ENCODE results near the gene ATP8A2.

The ATP8A2 gene

DNA sequence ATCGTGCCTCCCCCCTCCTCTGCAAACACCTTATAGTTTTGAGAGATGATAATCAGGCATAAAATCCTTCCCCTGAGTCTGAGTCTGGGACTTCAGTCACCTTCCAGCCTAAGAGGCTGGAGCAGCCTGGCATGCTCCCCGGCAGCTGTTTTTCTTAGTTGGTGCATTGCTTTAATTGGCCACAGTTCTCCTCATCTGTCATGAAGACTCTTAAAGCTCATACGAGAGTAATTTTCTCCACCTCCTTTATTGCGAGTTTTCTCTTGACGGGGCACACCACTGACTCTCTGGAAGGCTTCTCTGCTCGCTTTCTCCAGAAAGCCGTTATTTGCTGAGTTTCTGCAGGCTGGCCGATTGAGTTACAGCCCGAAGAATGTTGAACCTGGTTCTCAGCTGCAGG lies 310.5 kb downstream of the ATP8A2 start:
- no peaks in the 10 kb centered on the region for H3K36me3 ChIP-seq (ENCODE audit: control insufficient read depth, insufficient read depth, low read length)
- H3K27ac ChIP-seq (ENCODE audit: low read depth, low read length) = no peak overlapping the region

DNA sequence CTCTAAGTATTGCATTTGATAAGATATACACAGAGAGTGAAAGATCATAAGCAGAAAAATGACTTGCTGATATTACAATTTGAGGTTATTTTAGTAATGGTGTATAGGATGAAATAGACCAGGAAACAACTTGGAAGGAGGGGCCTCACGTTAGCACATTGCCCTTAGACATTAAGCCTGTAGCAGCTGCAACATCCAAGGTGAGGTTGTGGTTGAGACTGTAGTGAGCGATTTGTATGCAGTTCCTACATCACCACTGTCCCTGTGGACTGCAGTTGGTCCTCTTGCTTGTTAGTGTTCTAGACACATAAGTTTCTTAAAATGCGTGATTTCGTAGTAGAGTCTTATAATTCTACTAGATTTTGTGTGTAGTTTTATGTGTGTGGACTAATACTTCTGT lies 311.3 kb downstream of the ATP8A2 start:
- H3K9ac ChIP-seq (ENCODE audit: low read depth, low read length) = no peak overlapping the region
- H3K36me3 ChIP-seq (ENCODE audit: control insufficient read depth, insufficient read depth, low read length) = no peaks in the 10 kb centered on the region
- no peak overlapping the region for H3K4me3 ChIP-seq (ENCODE audit: low read depth, low read length)
- no peaks in the 10 kb centered on the region for H3K9me3 ChIP-seq (ENCODE audit: control insufficient read depth, insufficient read depth, low read length)
- H3K27ac ChIP-seq (ENCODE audit: low read depth, low read length) = no peak overlapping the region
- H3K27me3 ChIP-seq (ENCODE audit: control insufficient read depth, insufficient read depth, low read length) = no peaks in the 10 kb centered on the region
- H3K4me1 ChIP-seq (ENCODE audit: control insufficient read depth, insufficient read depth, low read length) = no peaks in the 10 kb centered on the region

More for the DNA sequence above, 310.5 kb downstream of the ATP8A2 start:
- Histone ChIP-seq H3K9me3 (ENCODE audit: control insufficient read depth, insufficient read depth, low read length) (no peaks in the 10 kb centered on the region), H3K27me3 (ENCODE audit: control insufficient read depth, insufficient read depth, low read length) (no peaks in the 10 kb centered on the region), H3K9ac (ENCODE audit: low read depth, low read length) (no peak overlapping the region), H3K4me1 (ENCODE audit: control insufficient read depth, insufficient read depth, low read length) (no peaks in the 10 kb centered on the region), H3K4me3 (ENCODE audit: low read depth, low read length) (no peak overlapping the region)

- Histone ChIP-seq H3K9me3 (ENCODE audit: control insufficient read depth, insufficient read depth, low read length) (no peaks in the 10 kb centered on the region), H3K27ac (ENCODE audit: low read depth, low read length) (no peak overlapping the region), H3K27me3 (ENCODE audit: control insufficient read depth, insufficient read depth, low read length) (no peaks in the 10 kb centered on the region), H3K36me3 (ENCODE audit: control insufficient read depth, insufficient read depth, low read length) (no peaks in the 10 kb centered on the region), H3K9ac (ENCODE audit: low read depth, low read length) (no peak overlapping the region), H3K4me3 (ENCODE audit: low read depth, low read length) (no peak overlapping the region), H3K4me1 (ENCODE audit: control insufficient read depth, insufficient read depth, low read length) (no peaks in the 10 kb centered on the region)
Observed at GRCh38 chr13:25683662-25684370, 312.0 kb downstream of the ATP8A2 start.

- Histone ChIP-seq H3K4me1 (ENCODE audit: control insufficient read depth, insufficient read depth, low read length) (no peaks in the 10 kb centered on the region), H3K9me3 (ENCODE audit: control insufficient read depth, insufficient read depth, low read length) (no peaks in the 10 kb centered on the region), H3K27ac (ENCODE audit: low read depth, low read length) (no peak overlapping the region), H3K36me3 (ENCODE audit: control insufficient read depth, insufficient read depth, low read length) (no peaks in the 10 kb centered on the region), H3K9ac (ENCODE audit: low read depth, low read length) (no peak overlapping the region), H3K4me3 (ENCODE audit: low read depth, low read length) (no peak overlapping the region), H3K27me3 (ENCODE audit: control insufficient read depth, insufficient read depth, low read length) (no peaks in the 10 kb centered on the region)
Observed at GRCh38 chr13:25684491-25684890, 312.7 kb downstream of the ATP8A2 start.

- no peaks in the 10 kb centered on the region for H3K27me3 ChIP-seq (ENCODE audit: control insufficient read depth, insufficient read depth, low read length)
- no peak overlapping the region for H3K4me3 ChIP-seq (ENCODE audit: low read depth, low read length)
- no peak overlapping the region for H3K27ac ChIP-seq (ENCODE audit: low read depth, low read length)
- no peaks in the 10 kb centered on the region for H3K4me1 ChIP-seq (ENCODE audit: control insufficient read depth, insufficient read depth, low read length)
- H3K36me3 ChIP-seq (ENCODE audit: control insufficient read depth, insufficient read depth, low read length) = no peaks in the 10 kb centered on the region
- no peaks in the 10 kb centered on the region for H3K9me3 ChIP-seq (ENCODE audit: control insufficient read depth, insufficient read depth, low read length)
- no peak overlapping the region for H3K9ac ChIP-seq (ENCODE audit: low read depth, low read length)
Observed at GRCh38 chr13:25686831-25687470, 315.2 kb downstream of the ATP8A2 start.

DNA sequence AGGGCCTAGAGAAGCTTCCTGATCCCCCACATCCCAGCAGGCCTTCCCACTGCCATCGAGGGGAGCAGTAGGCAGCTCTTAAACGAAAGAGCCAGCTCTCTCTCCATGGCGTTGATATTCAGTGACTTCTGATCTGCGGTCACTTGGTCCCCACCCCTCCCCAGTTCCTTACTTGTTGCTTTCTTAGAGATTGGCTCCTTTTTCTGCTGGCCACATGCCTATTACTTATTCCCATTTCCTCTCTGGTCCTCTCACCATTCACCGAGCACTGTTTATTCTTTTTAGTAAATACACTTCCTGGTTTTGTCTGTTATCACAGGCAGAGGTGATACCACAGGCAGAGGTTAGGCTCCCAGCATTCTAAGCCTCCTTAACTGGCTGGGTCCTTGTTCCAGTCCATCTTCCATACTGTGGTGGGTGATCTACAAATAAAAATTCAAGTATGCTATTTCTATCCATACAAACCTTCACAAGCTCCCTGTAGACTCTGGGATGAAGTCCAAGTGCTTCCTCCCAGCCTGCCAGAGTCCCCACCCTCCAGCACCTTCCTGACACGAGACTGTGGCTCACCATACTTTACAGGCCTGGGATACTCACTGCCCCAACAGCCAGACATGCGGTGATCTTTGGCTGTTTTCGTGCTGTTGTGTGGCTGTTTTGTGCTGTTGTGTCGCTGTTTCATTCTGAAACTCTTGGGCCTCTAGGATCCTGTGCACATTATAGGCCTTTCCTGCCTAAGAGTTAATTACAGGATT lies 315.9 kb downstream of the ATP8A2 start:
- H3K27me3 ChIP-seq (ENCODE audit: control insufficient read depth, insufficient read depth, low read length) = no peaks in the 10 kb centered on the region
- no peaks in the 10 kb centered on the region for H3K36me3 ChIP-seq (ENCODE audit: control insufficient read depth, insufficient read depth, low read length)
- H3K4me3 ChIP-seq (ENCODE audit: low read depth, low read length) = no peak overlapping the region
- no peaks in the 10 kb centered on the region for H3K9me3 ChIP-seq (ENCODE audit: control insufficient read depth, insufficient read depth, low read length)
- no peak overlapping the region for H3K9ac ChIP-seq (ENCODE audit: low read depth, low read length)
- no peaks in the 10 kb centered on the region for H3K4me1 ChIP-seq (ENCODE audit: control insufficient read depth, insufficient read depth, low read length)
- H3K27ac ChIP-seq (ENCODE audit: low read depth, low read length) = no peak overlapping the region

DNA sequence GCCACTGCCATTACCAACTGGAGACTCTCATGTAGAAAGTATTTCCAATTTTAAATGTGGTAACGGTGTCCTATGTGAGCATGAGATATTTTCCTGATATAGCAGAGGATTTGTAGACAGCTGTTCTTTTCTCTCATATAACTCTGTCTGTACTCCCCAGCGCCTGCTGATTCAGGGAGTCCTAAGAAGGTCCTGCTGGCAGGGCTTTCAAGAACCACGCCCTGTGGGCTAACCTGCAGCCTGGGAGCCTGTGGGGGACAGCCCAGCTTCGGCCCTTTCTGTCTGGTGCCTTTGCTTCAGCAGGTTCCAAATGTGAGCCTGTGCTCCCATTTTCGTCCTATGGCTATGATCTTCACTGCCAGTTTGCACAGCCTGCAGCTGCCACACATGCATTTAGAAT lies 316.8 kb downstream of the ATP8A2 start:
- H3K27me3 ChIP-seq (ENCODE audit: control insufficient read depth, insufficient read depth, low read length) = no peaks in the 10 kb centered on the region
- H3K36me3 ChIP-seq (ENCODE audit: control insufficient read depth, insufficient read depth, low read length) = no peaks in the 10 kb centered on the region
- H3K27ac ChIP-seq (ENCODE audit: low read depth, low read length) = no peak overlapping the region
- no peaks in the 10 kb centered on the region for H3K9me3 ChIP-seq (ENCODE audit: control insufficient read depth, insufficient read depth, low read length)
- no peak overlapping the region for H3K9ac ChIP-seq (ENCODE audit: low read depth, low read length)
- H3K4me3 ChIP-seq (ENCODE audit: low read depth, low read length) = no peak overlapping the region
- H3K4me1 ChIP-seq (ENCODE audit: control insufficient read depth, insufficient read depth, low read length) = no peaks in the 10 kb centered on the region

DNA sequence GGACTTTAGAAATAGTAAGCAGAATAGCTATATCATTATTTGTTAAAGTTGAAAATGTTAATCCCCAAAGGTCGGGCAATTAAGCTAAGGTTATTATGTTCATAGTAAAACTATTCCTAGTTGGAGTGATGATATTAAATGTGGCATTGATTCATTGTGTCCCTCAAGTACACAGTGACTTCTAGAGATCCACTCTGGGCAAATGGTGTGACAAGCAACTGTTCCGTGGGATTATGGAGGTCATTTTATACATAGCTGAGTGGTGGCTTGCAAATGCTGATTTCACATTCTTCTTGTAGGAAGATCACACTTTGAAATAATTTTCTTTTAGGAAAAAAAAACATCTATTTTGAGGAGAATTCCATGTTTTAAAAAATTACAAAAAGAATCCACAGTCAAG lies 317.8 kb downstream of the ATP8A2 start:
- H3K4me1 ChIP-seq (ENCODE audit: control insufficient read depth, insufficient read depth, low read length) = no peaks in the 10 kb centered on the region
- H3K4me3 ChIP-seq (ENCODE audit: low read depth, low read length) = no peak overlapping the region
- no peak overlapping the region for H3K27ac ChIP-seq (ENCODE audit: low read depth, low read length)
- no peaks in the 10 kb centered on the region for H3K27me3 ChIP-seq (ENCODE audit: control insufficient read depth, insufficient read depth, low read length)
- no peaks in the 10 kb centered on the region for H3K9me3 ChIP-seq (ENCODE audit: control insufficient read depth, insufficient read depth, low read length)
- no peak overlapping the region for H3K9ac ChIP-seq (ENCODE audit: low read depth, low read length)
- no peaks in the 10 kb centered on the region for H3K36me3 ChIP-seq (ENCODE audit: control insufficient read depth, insufficient read depth, low read length)

DNA sequence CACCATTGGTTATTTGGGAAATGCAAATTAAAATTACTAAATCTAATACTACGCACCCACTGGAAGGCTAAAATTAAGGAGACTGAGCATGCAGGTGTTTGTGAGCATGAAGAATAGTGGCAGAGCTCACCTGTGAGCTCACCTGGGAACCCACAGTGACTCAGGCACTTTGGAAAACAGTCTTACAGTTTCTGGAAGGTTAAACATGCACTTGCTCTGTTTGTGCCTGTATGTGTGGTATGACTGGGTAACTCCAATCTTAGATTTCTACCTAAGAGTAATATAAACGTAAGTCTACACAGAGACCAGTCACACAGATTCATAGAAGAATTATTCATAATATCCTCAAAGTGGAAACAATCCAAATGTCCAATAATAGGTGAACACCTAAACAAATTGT lies 318.8 kb downstream of the ATP8A2 start:
- Histone ChIP-seq H3K27me3 (ENCODE audit: control insufficient read depth, insufficient read depth, low read length) (no peaks in the 10 kb centered on the region), H3K9me3 (ENCODE audit: control insufficient read depth, insufficient read depth, low read length) (no peaks in the 10 kb centered on the region), H3K4me3 (ENCODE audit: low read depth, low read length) (no peak overlapping the region), H3K9ac (ENCODE audit: low read depth, low read length) (no peak overlapping the region), H3K36me3 (ENCODE audit: control insufficient read depth, insufficient read depth, low read length) (no peaks in the 10 kb centered on the region), H3K4me1 (ENCODE audit: control insufficient read depth, insufficient read depth, low read length) (no peaks in the 10 kb centered on the region), H3K27ac (ENCODE audit: low read depth, low read length) (no peak overlapping the region)

DNA sequence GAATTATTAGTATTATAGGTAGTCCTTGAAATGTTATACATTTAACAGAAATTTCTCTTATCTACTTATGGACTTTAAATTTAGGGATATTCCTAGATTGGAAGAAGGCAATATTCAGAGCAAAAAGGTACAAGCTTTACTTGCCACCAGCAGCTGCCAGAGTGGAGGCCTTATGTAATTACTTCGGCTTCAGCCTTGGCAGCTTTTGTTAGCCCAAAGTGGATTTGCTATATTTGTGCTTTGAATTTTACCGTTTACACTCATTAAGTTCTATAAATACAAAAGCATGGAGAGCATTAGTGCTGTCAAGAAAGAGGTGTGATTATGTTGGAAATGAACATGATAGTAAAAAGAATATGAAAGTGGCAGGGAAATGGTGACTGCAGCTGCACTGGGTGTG lies 319.9 kb downstream of the ATP8A2 start:
- no peak overlapping the region for H3K27ac ChIP-seq (ENCODE audit: low read depth, low read length)
- H3K4me3 ChIP-seq (ENCODE audit: low read depth, low read length) = no peak overlapping the region
- no peaks in the 10 kb centered on the region for H3K9me3 ChIP-seq (ENCODE audit: control insufficient read depth, insufficient read depth, low read length)

DNA sequence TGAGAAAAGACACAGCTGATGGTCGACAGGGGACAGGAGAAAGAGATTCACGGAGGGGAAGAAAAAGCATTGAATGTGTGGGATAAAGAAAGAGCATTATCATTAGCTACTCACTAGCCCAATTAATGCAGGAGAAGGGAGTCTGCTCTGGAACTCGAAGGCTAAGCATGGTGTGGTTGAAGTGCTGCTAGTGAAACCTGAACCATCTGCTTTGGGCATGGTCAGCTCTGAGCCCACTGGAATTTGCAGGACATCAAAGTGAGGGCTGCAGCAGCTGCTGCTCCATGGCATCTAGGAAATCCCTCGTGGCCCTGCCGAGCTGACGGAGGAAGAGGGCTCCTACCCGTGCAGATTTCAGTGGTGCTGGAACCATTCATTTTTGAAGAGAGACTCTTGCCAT lies 320.3 kb downstream of the ATP8A2 start:
- H3K4me1 ChIP-seq (ENCODE audit: control insufficient read depth, insufficient read depth, low read length) = no peaks in the 10 kb centered on the region

More for the DNA sequence above, 319.9 kb downstream of the ATP8A2 start:
- no peak overlapping the region for H3K9ac ChIP-seq (ENCODE audit: low read depth, low read length)
- no peaks in the 10 kb centered on the region for H3K4me1 ChIP-seq (ENCODE audit: control insufficient read depth, insufficient read depth, low read length)
- no peaks in the 10 kb centered on the region for H3K27me3 ChIP-seq (ENCODE audit: control insufficient read depth, insufficient read depth, low read length)
- H3K36me3 ChIP-seq (ENCODE audit: control insufficient read depth, insufficient read depth, low read length) = no peaks in the 10 kb centered on the region

More for the DNA sequence above, 320.3 kb downstream of the ATP8A2 start:
- Histone ChIP-seq H3K9me3 (ENCODE audit: control insufficient read depth, insufficient read depth, low read length) (no peaks in the 10 kb centered on the region), H3K4me3 (ENCODE audit: low read depth, low read length) (no peak overlapping the region), H3K36me3 (ENCODE audit: control insufficient read depth, insufficient read depth, low read length) (no peaks in the 10 kb centered on the region), H3K27ac (ENCODE audit: low read depth, low read length) (no peak overlapping the region), H3K27me3 (ENCODE audit: control insufficient read depth, insufficient read depth, low read length) (no peaks in the 10 kb centered on the region), H3K9ac (ENCODE audit: low read depth, low read length) (no peak overlapping the region)
